Fibroblast of lung (primary cell): ENCODE results near the gene TLE5. TPM values are rescaled to one million over a fixed set of nuclear protein-coding genes. Genes with fewer than 3 reads are reported as not detected.

Source experiments
- DNase-seq, 2 donors: peaks; one replicate each; pipeline versions ENCODE4 v3.0.0 to v3.0.0-alpha.2; 2010; ENCODE audit warnings: low read depth in 2 of 2
- H2AFZ ChIP-seq: 2 replicates; pipeline ENCODE4 v1.5.1; 2012; ENCODE audit warnings: low read length, control low read depth, inconsistent platforms
- H3K27ac ChIP-seq: 2 replicates; pipeline ENCODE4 v1.5.1; 2011; ENCODE audit warnings: low read length, control low read depth; ENCODE audit not compliant: insufficient read depth
- H3K27me3 ChIP-seq: 2 replicates; pipeline ENCODE4 v1.5.1; 2011; ENCODE audit warnings: mild to moderate bottlenecking, low read length; ENCODE audit not compliant: control insufficient read depth, insufficient read depth
- H3K36me3 ChIP-seq: 2 replicates; pipeline ENCODE4 v1.5.1; 2011; ENCODE audit warnings: low read length; ENCODE audit not compliant: control insufficient read depth, insufficient read depth
- H3K4me1 ChIP-seq: 2 replicates; pipeline ENCODE4 v1.5.1; 2011; ENCODE audit warnings: low read length; ENCODE audit not compliant: control insufficient read depth, insufficient read depth; ENCODE audit errors: extremely low read depth
- H3K4me2 ChIP-seq: 2 replicates; pipeline ENCODE4 v1.5.1; 2011; ENCODE audit warnings: low read length, control low read depth; ENCODE audit not compliant: insufficient read depth; ENCODE audit errors: extremely low read depth
- H3K4me3 ChIP-seq, 4 experiments: fragments of 200-600 bp in 1 of 4; sonication (generic) in 1 of 4; replicated peaks in 1 of 4; 2 replicates each; pipeline ENCODE4 v1.5.1; 2011 to 2016; ENCODE audit warnings: low read length in 4 of 4, low read depth in 3 of 4, mild to moderate bottlenecking in 3 of 4, control low read depth in 2 of 4, inconsistent platforms in 1 of 4, mixed read lengths in 1 of 4; ENCODE audit not compliant: insufficient read depth in 1 of 4; ENCODE audit errors: control extremely low read depth in 1 of 4
- H3K79me2 ChIP-seq: 2 replicates; pipeline ENCODE4 v1.5.1; 2012; ENCODE audit warnings: mild to moderate bottlenecking, low read length, inconsistent platforms; ENCODE audit not compliant: control insufficient read depth, insufficient read depth
- H3K9ac ChIP-seq: 2 replicates; pipeline ENCODE4 v1.5.1; 2011; ENCODE audit warnings: mild to moderate bottlenecking, low read length, control low read depth; ENCODE audit not compliant: insufficient read depth
- H3K9me3 ChIP-seq: 2 replicates; pipeline ENCODE4 v1.5.1; 2012; ENCODE audit warnings: low read depth, low read length; ENCODE audit not compliant: control insufficient read depth, insufficient read depth
- H4K20me1 ChIP-seq: 2 replicates; pipeline ENCODE4 v1.5.1; 2011; ENCODE audit warnings: low read length; ENCODE audit not compliant: control insufficient read depth, insufficient read depth; ENCODE audit errors: extremely low read depth
- CTCF ChIP-seq, 2 donors: IDR thresholded peaks in 1 of 2; conservative IDR thresholded peaks in 1 of 2; 1 replicate in 1 of 2; 2 replicates in 1 of 2; pipeline ENCODE4 v1.5.1; 2011 to 2012; ENCODE audit warnings: low read length in 2 of 2, control low read depth in 1 of 2, inconsistent platforms in 1 of 2, low read depth in 1 of 2, mild to moderate bottlenecking in 1 of 2
- EZH2 ChIP-seq: IDR thresholded peaks from 2 replicates; pipeline ENCODE4 v1.5.1; 2012; ENCODE audit warnings: low read length, control low read depth, mild to moderate bottlenecking; ENCODE audit errors: missing control alignments
- polyA minus RNA-seq: library from RNA; depleted of rRNA, polyadenylated mRNA; stranded (reverse); fragments of >200 nt; gene quantifications from 2 replicates; pipeline ENCODE4 v1.2.3, GENCODE V29; 2011; ENCODE audit warnings: low replicate concordance
- polyA plus RNA-seq, 2 donors: library from polyadenylated mRNA; depleted of rRNA in 1 of 2; stranded (reverse) in 1 of 2; unstranded in 1 of 2; fragments of >200 nt; gene quantifications; 2 replicates each; pipeline ENCODE4 v1.2.1, GENCODE V29; 2011 to 2012; ENCODE audit warnings: missing spikeins in 1 of 2
- total RNA-seq: library from RNA; depleted of rRNA; stranded (reverse); fragments of >200 nt; gene quantifications from 2 replicates; pipeline ENCODE4 v1.2.1, GENCODE V29; 2014

Gene TLE5
- total RNA-seq (111 and 173 TPM in 2 replicates), polyA plus RNA-seq (319 and 328 TPM in 2 replicates), polyA minus RNA-seq (594 and 771 TPM in 2 replicates)
- polyA plus RNA-seq (2012) = 381 and 398 TPM in 2 replicates

GRCh38 chr19:3062165-3063105 is at the start of gene TLE5:
TLE5 (minus strand) TSS chr19:3062495; CDS start chr19:3062200, 295 bp downstream.
- Histone ChIP-seq H3K79me2 (peaks cover 18% of the 10 kb centered on the region), H2AFZ (peak within 1 kb of the TSS; percentile 53), H3K27ac (peak within 1 kb of the TSS; percentile 53), H3K36me3 (peaks cover 15% of the 10 kb centered on the region), H3K9me3 (no peaks in the 10 kb centered on the region), H3K4me2 (peak within 1 kb of the TSS; percentile 71), H3K9ac (peak within 1 kb of the TSS; percentile 71), H3K27me3 (no peaks in the 10 kb centered on the region), H3K4me1 (peaks cover 5% of the 10 kb centered on the region), H3K4me3 (peak within 1 kb of the TSS; percentile 60 to 89 (median 76)), H4K20me1 (no peaks in the 10 kb centered on the region)
- TF ChIP-seq CTCF (conservative IDR thresholded peaks at IDR 0.05 in 1 of 2, IDR thresholded peaks at IDR 0.05 in 1 of 2; ENCODE audit: low read depth in 1 of 2, low read length in 2 of 2) = no peak
- no peak for TF ChIP-seq EZH2
- no peak for DNase-seq

GRCh38 chr19:3111586-3112247 is 49.4 kb upstream of the TLE5 start:
- Histone ChIP-seq H3K4me2 (no peak overlapping the region), H3K36me3 (peaks cover 7% of the 10 kb centered on the region), H4K20me1 (no peaks in the 10 kb centered on the region), H2AFZ (no peak overlapping the region), H3K9ac (no peak overlapping the region), H3K4me1 (no peaks in the 10 kb centered on the region), H3K27me3 (no peaks in the 10 kb centered on the region), H3K9me3 (no peaks in the 10 kb centered on the region), H3K79me2 (peaks cover 42% of the 10 kb centered on the region), H3K4me3 (no peak overlapping the region), H3K27ac (no peak overlapping the region)
- TF ChIP-seq EZH2 (no peak), CTCF (conservative IDR thresholded peaks at IDR 0.05 in 1 of 2, IDR thresholded peaks at IDR 0.05 in 1 of 2; ENCODE audit: low read depth in 1 of 2, low read length in 2 of 2) (no peak)
- DNase-seq = no peak

- TF ChIP-seq CTCF (conservative IDR thresholded peaks at IDR 0.05 in 1 of 2, IDR thresholded peaks at IDR 0.05 in 1 of 2; ENCODE audit: low read depth in 1 of 2, low read length in 2 of 2) (no peak), EZH2 (no peak)
- peaks cover 56% of the 10 kb centered on the region for H3K79me2 ChIP-seq
- no peak for DNase-seq
- H3K4me2 ChIP-seq = no peak overlapping the region
- H3K9me3 ChIP-seq = no peaks in the 10 kb centered on the region
- no peak overlapping the region for H3K27ac ChIP-seq
- no peaks in the 10 kb centered on the region for H4K20me1 ChIP-seq
- H2AFZ ChIP-seq = no peak overlapping the region
- no peaks in the 10 kb centered on the region for H3K4me1 ChIP-seq
- no peaks in the 10 kb centered on the region for H3K27me3 ChIP-seq
- peaks cover 7% of the 10 kb centered on the region for H3K36me3 ChIP-seq
- H3K9ac ChIP-seq = no peak overlapping the region
- H3K4me3 ChIP-seq = no peak overlapping the region
Measured at GRCh38 chr19:3110126-3110825, 48.0 kb upstream of the TLE5 start.
